ENCODE results near the gene SMG9. TPM values are rescaled to one million over a fixed set of nuclear protein-coding genes. Genes with fewer than 3 reads are reported as not detected.

SMG9 gene, protein sequence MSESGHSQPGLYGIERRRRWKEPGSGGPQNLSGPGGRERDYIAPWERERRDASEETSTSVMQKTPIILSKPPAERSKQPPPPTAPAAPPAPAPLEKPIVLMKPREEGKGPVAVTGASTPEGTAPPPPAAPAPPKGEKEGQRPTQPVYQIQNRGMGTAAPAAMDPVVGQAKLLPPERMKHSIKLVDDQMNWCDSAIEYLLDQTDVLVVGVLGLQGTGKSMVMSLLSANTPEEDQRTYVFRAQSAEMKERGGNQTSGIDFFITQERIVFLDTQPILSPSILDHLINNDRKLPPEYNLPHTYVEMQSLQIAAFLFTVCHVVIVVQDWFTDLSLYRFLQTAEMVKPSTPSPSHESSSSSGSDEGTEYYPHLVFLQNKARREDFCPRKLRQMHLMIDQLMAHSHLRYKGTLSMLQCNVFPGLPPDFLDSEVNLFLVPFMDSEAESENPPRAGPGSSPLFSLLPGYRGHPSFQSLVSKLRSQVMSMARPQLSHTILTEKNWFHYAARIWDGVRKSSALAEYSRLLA
- total RNA-seq (2022; extraction: Qiagen RNA extraction; ENCODE audit: low read depth) = 47.4 to 74.6 TPM (median 62.6 TPM) in 5 replicates

DNA sequence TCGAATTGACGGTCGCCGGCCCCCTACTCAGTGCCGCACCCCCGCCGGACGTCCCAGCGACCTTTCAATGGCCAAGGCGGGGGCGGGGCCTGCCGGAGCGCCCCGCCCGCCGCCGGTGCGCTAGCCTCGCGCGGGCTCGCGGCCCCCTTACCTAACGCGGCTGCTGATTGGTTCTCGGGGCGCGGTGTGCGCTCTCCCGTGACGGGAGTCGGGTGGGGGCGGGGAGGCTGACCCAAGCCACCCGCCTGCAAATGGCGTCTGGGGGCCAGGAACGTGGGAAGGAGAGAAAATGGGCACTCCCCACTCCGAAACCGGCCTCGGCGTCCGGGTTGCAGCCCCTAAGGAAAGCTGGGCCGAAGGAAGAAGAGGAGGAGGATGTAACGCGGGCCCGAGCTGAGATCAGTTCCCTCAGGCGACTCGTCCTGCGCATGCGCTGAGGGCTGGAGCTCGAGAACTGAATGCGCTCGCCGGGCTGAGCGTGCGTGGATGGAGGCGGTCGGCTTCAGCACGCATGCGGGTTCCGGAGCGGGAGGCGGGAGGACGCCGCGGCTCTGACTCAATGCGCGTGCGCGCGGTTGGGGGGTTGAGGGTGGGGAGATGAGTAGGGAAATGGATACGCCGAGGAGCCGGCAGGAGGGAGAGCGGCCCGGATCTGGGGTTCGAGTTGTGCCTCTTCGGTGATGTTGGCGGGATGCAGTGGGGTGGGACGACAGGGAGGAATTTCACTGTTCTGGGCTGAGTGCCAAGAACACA is at the start of gene SMG9:
Gene SMG9, minus strand, starts transcription at position 460 of the 753 bp plus-strand sequence. CDS start 4,221 bp downstream, outside the sequence.

DNA sequence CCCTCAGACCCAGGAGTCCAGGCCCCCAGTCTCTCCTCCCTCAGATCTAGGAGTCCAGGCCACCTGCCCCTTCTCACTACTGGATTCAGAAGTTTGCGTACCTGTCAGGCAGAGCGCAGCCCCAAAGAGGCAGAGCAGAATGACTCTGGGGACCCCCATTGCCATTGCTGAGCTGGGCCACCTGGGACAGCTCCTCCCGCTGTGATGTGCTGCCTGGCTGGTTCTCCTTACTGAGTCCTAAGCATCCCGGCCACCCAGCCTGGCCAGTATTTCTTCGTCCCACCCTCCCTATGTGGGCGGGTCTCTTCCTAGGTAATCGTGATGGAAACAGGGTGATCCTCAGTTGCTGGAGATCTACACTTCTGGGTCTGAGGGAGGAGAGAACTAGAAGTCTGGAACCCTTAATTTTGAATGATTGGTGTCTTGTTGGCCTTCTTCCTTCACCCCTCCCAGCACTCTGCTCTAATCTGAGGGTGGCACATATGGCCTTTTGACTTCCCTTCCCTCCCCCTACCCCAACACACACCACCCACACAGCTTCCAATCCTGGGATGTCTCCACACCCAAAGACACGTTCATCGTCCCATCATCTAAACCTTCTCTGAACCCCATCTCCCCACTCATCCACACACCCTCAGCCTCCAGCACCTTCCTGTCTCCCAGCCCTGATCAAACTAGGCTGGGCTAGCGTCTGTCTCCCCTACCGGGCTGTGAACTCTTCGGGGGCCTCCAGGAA is 47.6 kb upstream of the SMG9 start, which contains the start of gene LYPD5:
Gene LYPD5, minus strand, starts transcription at position 232 of the 736 bp plus-strand sequence. Its CDS starts 67 bp downstream, at position 165.

DNA sequence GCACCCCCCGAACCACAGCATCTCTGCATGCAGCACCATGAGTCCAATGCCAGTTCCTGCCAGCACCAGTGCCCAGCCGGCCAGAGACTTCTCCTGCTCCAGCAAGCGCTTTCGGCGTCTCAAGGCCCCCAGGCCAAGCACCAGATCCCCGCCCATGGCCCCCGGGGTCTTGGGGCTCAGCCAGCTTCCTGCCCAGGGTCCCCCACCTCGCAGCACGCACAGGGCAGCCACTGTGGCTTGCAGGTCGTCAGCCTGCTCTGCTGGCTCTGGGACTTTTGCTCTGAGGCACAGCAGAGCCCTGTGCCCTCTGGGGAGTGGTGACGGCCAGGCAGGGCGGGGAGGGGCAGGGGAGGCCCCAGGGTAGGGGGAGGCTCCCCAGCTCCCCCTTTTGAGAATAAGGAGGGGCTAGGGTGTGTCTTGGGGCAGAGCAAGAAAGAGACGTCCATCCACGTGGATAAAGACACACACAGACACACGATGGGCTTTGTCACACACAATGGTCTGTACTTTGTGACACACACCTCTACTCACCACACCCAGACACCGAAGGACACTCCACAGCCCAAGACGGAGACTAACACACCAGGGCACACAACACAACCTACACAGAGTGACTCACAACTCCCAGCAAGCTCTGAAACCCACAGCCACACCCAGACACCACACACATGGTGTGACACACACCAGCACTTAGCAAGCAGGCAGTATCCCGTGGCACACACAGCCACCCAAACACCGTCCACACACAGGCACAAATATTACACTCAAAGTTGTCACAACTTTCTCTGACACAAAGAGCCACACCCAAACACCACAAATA is 26.2 kb upstream of the SMG9 start, which contains the start of gene KCNN4:
Gene KCNN4, minus strand, starts transcription at position 268 of the 820 bp plus-strand sequence. Its CDS starts 112 bp downstream, at position 156.

DNA sequence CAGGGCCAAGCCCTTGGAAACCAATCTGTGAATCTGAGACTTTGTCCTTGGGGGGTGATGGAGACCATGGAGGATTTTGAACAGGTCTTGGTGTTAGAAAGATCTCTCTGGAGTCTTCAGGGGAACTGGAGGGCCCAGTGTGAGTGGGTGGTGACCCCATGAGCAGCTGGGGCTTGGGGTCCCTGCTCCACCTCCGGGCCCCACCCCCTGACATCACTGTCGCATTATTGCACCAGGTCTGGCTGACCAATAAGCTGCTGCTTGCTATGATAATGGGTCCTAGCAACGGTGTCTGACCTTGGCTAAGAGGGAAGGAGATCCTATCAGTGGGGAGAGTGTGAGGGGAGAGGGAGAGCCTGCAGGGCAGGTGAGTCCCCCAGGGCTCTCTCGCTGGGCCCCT is 39.0 kb downstream of the SMG9 start, which contains the start of gene IRGC:
Gene IRGC, plus strand, starts transcription at position 301 of the 400 bp plus-strand sequence. CDS start 2,483 bp downstream, outside the sequence.

Other genes starting within 250 kb of the SMG9 start
- gene ETHE1, start 227.8 kb downstream of the SMG9 start, total RNA-seq (2022; extraction: Qiagen RNA extraction; ENCODE audit: low read depth) = 43.9 to 55.4 TPM (median 50.0 TPM) in 5 replicates
- gene ZNF575, start 221.8 kb downstream of the SMG9 start, total RNA-seq (2022; extraction: Qiagen RNA extraction; ENCODE audit: low read depth) = 0.97 to 2.5 TPM (median 2.2 TPM) in 5 replicates
- 26.9 to 31.9 TPM (median 28.6 TPM) in 5 replicates for gene XRCC1, start 179.4 kb downstream of the SMG9 start, total RNA-seq (2022; extraction: Qiagen RNA extraction; ENCODE audit: low read depth)
- 0.22 to 0.74 TPM (median 0.29 TPM) in 4 of 5 replicates, not detected in the other for gene PINLYP, start 179.2 kb downstream of the SMG9 start, total RNA-seq (2022; extraction: Qiagen RNA extraction; ENCODE audit: low read depth)
- 4.4 to 7.4 TPM (median 5.8 TPM) in 5 replicates for gene IRGQ, start 158.8 kb downstream of the SMG9 start, total RNA-seq (2022; extraction: Qiagen RNA extraction; ENCODE audit: low read depth)
- gene ZNF576, start 158.4 kb downstream of the SMG9 start, total RNA-seq (2022; extraction: Qiagen RNA extraction; ENCODE audit: low read depth) = 13.8 to 24.2 TPM (median 19.1 TPM) in 5 replicates
- 0.67 to 1.0 TPM (median 0.78 TPM) in 5 replicates for gene SRRM5, start 142.9 kb downstream of the SMG9 start, total RNA-seq (2022; extraction: Qiagen RNA extraction; ENCODE audit: low read depth)
- gene ZNF428, start 135.3 kb downstream of the SMG9 start, total RNA-seq (2022; extraction: Qiagen RNA extraction; ENCODE audit: low read depth) = 45.6 to 68.6 TPM (median 62.8 TPM) in 5 replicates
- 6.2 to 10.2 TPM (median 9.1 TPM) in 5 replicates for gene CADM4, start 115.1 kb downstream of the SMG9 start, total RNA-seq (2022; extraction: Qiagen RNA extraction; ENCODE audit: low read depth)
- gene PLAUR, start 84.8 kb downstream of the SMG9 start, total RNA-seq (2022; extraction: Qiagen RNA extraction; ENCODE audit: low read depth) = 106 to 124 TPM (median 110 TPM) in 5 replicates
- not detected in 5 replicates for gene IRGC, start 38.9 kb downstream of the SMG9 start, total RNA-seq (2022; extraction: Qiagen RNA extraction; ENCODE audit: low read depth)
- 42.9 to 63.2 TPM (median 58.7 TPM) in 5 replicates for gene KCNN4, start 26.0 kb upstream of the SMG9 start, total RNA-seq (2022; extraction: Qiagen RNA extraction; ENCODE audit: low read depth)
- gene LYPD5, start 47.5 kb upstream of the SMG9 start, total RNA-seq (2022; extraction: Qiagen RNA extraction; ENCODE audit: low read depth) = 0.14 to 0.22 TPM (median 0.15 TPM) in 3 of 5 replicates, not detected in the others
- gene ZNF283, start 72.4 kb upstream of the SMG9 start, total RNA-seq (2022; extraction: Qiagen RNA extraction; ENCODE audit: low read depth) = 3.6 to 6.6 TPM (median 4.3 TPM) in 5 replicates
- gene ZNF404, start 129.0 kb upstream of the SMG9 start, total RNA-seq (2022; extraction: Qiagen RNA extraction; ENCODE audit: low read depth) = 0.21 to 0.29 TPM (median 0.28 TPM) in 4 of 5 replicates, not detected in the other
- gene ZNF45, start 180.3 kb upstream of the SMG9 start, total RNA-seq (2022; extraction: Qiagen RNA extraction; ENCODE audit: low read depth) = 10.1 to 12.5 TPM (median 11.8 TPM) in 5 replicates
- 0.37 to 1.1 TPM (median 0.53 TPM) in 5 replicates for gene ZNF221, start 196.3 kb upstream of the SMG9 start, total RNA-seq (2022; extraction: Qiagen RNA extraction; ENCODE audit: low read depth)
- 2.2 to 3.6 TPM (median 3.1 TPM) in 5 replicates for gene ZNF155, start 229.2 kb upstream of the SMG9 start, total RNA-seq (2022; extraction: Qiagen RNA extraction; ENCODE audit: low read depth)
- 2.3 to 3.9 TPM (median 2.8 TPM) in 5 replicates for gene ZNF230, start 248.0 kb upstream of the SMG9 start, total RNA-seq (2022; extraction: Qiagen RNA extraction; ENCODE audit: low read depth)

Measured in A549 treated with RU486 at 1 μM for 4 hours (cell line).